Mesothelial cell of epicardium (in vitro differentiated cells): Measurements from ENCODE around the gene PALD1. TPM values are rescaled to one million over a fixed set of nuclear protein-coding genes. Genes with fewer than 3 reads are reported as not detected.

Experiments used
- DNase-seq, 2 experiments: peaks; one replicate each; pipeline ENCODE4 v3.0.0; 2021; ENCODE audit warnings: low spot score in 2 of 2; ENCODE audit not compliant: unreplicated experiment in 2 of 2
- H3K27ac Mint-ChIP-seq: 2 replicates; pipeline ENCODE4 v1.8.0; 2021; ENCODE audit warnings: mixed read lengths
- H3K27me3 Mint-ChIP-seq: 2 replicates; pipeline ENCODE4 v1.8.0; 2021; ENCODE audit warnings: low read depth, mixed read lengths
- H3K36me3 Mint-ChIP-seq: 2 replicates; pipeline ENCODE4 v1.8.0; 2021; ENCODE audit warnings: mixed read lengths
- H3K4me1 Mint-ChIP-seq: 2 replicates; pipeline ENCODE4 v1.8.0; 2021; ENCODE audit warnings: mixed read lengths
- H3K4me3 Mint-ChIP-seq: 2 replicates; pipeline ENCODE4 v1.8.0; 2021; ENCODE audit warnings: mild to moderate bottlenecking, moderate library complexity, mixed read lengths
- H3K9me3 Mint-ChIP-seq: 2 replicates; pipeline ENCODE4 v1.8.0; 2021; ENCODE audit warnings: mixed read lengths
- total RNA-seq: library from RNA; stranded (reverse); gene quantifications from 3 replicates; pipeline ENCODE4 v1.2.1, GENCODE V29; 2021
- TF ChIP-seq, protein P1 (sequence below): fragments of 200-600 bp; sonication (generic); IDR thresholded peaks from one replicate; pipeline ENCODE4 v1.5.0; 2021; ENCODE audit warnings: antibody characterized with exemption; ENCODE audit not compliant: unreplicated experiment

Gene PALD1
- total RNA-seq, 1 donor from 2014 or later: 4.9 TPM

DNA sequence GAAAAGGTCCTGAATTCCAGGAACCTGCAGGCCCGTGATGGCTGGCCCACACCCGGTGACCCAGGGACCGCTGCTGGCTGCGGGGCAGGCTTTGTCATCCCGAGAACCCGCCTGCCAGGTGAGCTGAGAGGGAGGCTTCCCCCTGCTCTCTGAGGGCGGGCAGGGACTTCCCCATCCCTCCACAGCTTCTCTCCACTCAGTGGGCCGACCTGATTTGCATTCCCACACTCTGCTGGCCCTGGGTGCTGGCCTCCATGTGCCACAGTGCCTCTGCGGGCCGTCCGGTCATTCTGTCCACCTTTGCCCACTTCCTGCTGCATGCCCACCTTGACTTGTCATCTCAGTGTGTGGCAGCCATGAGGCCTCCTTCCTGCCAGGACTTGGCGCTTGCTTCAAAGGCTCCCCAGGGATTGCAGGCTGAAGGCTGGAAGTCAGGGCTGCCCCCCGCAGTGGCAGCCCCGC lies 35.3 kb downstream of the PALD1 start:
- H3K4me3 Mint-ChIP-seq: no peak overlapping the region
- no peak overlapping the region for H3K27ac Mint-ChIP-seq
- DNase-seq: no peak
- TF ChIP-seq, protein P1, sequence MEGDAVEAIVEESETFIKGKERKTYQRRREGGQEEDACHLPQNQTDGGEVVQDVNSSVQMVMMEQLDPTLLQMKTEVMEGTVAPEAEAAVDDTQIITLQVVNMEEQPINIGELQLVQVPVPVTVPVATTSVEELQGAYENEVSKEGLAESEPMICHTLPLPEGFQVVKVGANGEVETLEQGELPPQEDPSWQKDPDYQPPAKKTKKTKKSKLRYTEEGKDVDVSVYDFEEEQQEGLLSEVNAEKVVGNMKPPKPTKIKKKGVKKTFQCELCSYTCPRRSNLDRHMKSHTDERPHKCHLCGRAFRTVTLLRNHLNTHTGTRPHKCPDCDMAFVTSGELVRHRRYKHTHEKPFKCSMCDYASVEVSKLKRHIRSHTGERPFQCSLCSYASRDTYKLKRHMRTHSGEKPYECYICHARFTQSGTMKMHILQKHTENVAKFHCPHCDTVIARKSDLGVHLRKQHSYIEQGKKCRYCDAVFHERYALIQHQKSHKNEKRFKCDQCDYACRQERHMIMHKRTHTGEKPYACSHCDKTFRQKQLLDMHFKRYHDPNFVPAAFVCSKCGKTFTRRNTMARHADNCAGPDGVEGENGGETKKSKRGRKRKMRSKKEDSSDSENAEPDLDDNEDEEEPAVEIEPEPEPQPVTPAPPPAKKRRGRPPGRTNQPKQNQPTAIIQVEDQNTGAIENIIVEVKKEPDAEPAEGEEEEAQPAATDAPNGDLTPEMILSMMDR: no peak
- no peaks in the 10 kb centered on the region for H3K36me3 Mint-ChIP-seq
- no peaks in the 10 kb centered on the region for H3K9me3 Mint-ChIP-seq
- H3K4me1 Mint-ChIP-seq: peaks cover 7% of the 10 kb centered on the region
- no peaks in the 10 kb centered on the region for H3K27me3 Mint-ChIP-seq

DNA sequence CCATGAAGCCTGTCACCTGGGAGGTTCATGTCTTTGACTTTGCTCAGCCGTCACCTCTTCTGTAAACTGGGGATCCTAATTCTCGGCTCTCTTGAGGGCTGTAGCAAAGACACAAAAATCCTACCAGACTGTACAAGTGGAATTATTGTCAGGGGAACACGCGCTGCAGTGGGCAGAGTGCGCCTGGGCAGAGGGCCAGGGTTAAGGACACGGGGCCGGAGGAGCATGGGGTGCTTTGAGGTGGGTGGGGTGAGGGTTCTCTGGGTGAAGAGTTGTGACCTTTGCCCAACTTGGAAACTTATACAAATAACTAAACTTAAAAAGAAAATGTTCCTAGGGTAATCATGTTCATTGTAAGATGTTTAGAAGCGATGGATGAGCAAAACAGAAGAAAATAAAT lies 36.0 kb downstream of the PALD1 start:
- Mint-ChIP-seq H3K4me3 (no peak overlapping the region), H3K9me3 (no peaks in the 10 kb centered on the region), H3K4me1 (peaks cover 5% of the 10 kb centered on the region), H3K27me3 (no peaks in the 10 kb centered on the region), H3K27ac (no peak overlapping the region), H3K36me3 (no peaks in the 10 kb centered on the region)
- TF ChIP-seq, protein P1: no peak
- no peak for DNase-seq

DNA sequence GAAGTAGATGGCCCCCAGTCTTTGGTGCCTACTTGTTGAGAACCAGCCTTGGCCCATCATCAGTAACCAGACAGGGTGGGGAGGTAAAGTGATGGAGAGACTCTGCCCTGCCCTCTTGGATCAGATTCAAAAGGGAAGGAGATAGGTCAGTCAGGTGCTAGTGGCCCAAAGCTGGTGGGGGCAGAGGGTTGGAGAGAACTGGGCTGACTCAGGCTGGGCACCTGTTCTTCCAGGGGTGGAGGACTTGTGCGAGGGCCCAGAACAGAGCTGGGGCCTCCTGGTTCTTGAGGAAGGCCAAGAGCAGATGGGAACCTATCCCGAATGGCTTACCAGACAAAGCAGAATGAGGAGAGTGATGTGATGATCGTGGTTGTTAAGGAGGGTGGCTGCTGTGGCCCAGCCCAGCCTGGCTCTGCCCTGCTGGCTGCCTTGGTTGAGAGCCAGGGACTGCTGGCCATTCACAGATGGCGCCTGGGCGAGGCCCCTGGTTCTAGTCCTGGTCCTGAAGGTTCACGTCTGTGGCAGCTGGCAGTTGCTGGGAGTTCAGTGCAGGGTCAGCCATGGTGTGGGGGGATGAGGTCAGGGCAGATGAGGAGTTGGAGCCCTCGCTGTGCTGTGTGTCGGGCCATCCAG lies 36.6 kb downstream of the PALD1 start:
- TF ChIP-seq, protein P1: no peak
- Mint-ChIP-seq H3K27me3 (no peaks in the 10 kb centered on the region), H3K4me3 (no peak overlapping the region), H3K9me3 (no peaks in the 10 kb centered on the region), H3K27ac (no peak overlapping the region), H3K36me3 (no peaks in the 10 kb centered on the region), H3K4me1 (peaks cover 5% of the 10 kb centered on the region)
- no peak for DNase-seq

DNA sequence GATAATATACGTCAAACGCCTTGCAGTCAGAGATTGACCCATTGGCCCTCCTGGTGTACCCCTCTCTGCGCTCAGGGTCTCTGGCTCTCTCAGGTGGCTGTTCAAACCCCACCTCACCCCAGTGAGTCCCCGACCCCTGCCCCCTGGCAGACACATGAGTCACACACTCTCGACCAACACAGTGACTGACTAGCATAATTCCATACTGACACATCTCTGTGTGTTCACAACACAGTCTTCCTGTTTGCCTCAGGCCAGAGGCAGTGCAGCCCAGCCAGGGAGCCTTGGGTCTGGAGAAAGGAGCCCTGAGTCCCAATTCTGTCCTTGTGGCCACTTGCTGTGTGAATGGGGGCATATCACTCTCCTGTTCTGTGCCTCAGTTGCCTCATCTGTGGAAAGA lies 40.1 kb downstream of the PALD1 start:
- no peaks in the 10 kb centered on the region for H3K9me3 Mint-ChIP-seq
- H3K27me3 Mint-ChIP-seq: no peaks in the 10 kb centered on the region
- TF ChIP-seq, protein P1: no peak
- H3K4me3 Mint-ChIP-seq: no peak overlapping the region
- no peaks in the 10 kb centered on the region for H3K36me3 Mint-ChIP-seq
- no peak overlapping the region for H3K27ac Mint-ChIP-seq
- DNase-seq: no peak
- H3K4me1 Mint-ChIP-seq: no peaks in the 10 kb centered on the region

DNA sequence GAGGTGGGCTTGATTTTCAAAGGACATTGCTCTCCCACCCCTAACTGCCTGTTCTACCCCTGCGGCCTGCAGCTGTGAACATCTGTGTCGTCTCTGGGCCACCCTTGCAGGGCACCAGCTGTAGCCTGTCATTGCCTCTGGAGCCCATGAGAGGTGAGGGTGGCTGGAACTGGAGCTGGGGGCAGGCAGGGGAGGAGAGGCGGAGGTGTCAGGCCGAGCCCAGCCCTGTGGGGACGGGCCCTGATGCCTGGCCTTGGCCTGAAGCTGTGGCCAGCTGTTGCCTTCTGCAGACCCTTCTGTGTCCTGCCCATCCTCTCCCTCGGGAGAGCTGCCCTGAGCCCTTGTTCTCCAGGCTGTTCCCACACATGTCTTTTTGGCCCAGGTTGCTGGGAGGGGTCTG lies 44.5 kb downstream of the PALD1 start:
- Mint-ChIP-seq H3K27me3 (no peaks in the 10 kb centered on the region), H3K27ac (no peak overlapping the region), H3K4me3 (no peak overlapping the region), H3K4me1 (no peaks in the 10 kb centered on the region), H3K36me3 (no peaks in the 10 kb centered on the region), H3K9me3 (no peaks in the 10 kb centered on the region)
- DNase-seq: no peak
- TF ChIP-seq, protein P1: no peak
